SK-N-SH (cell line): ENCODE data around the gene OR9Q1.

ENCODE experiments used
- CHD2 ChIP-seq: fragments of 150-350 bp; IDR thresholded peaks from 2 replicates; pipeline ENCODE4 v1.6.1; 2018; ENCODE audit warnings: low read length; ENCODE audit not compliant: partially characterized antibody
- CTCF ChIP-seq: fragments of 200-600 bp; sonication (generic); IDR thresholded peaks from 2 replicates; pipeline ENCODE4 v1.6.1; 2017; ENCODE audit warnings: antibody characterized with exemption, mild to moderate bottlenecking, moderate library complexity
- EP300 ChIP-seq, 2 experiments: IDR thresholded peaks; 2 replicates each; pipeline versions ENCODE4 v1.4.0 to v1.6.1; 2012; ENCODE audit warnings: borderline replicate concordance in 1 of 2, low read depth in 1 of 2, low read length in 1 of 2
- SMC3 ChIP-seq: IDR thresholded peaks from 2 replicates; pipeline ENCODE4 v1.6.1; 2012; ENCODE audit warnings: low read depth, low read length, improper control_type of control experiment
- USF1 ChIP-seq: IDR thresholded peaks from 2 replicates; pipeline ENCODE4 v1.4.0; 2012; ENCODE audit warnings: low read depth, borderline replicate concordance

- TF ChIP-seq SMC3 (no peak), CTCF (no peak), USF1 (no peak), EP300 (IDR thresholded peaks at IDR 0.05; ENCODE audit: borderline replicate concordance in 1 of 2, low read depth in 1 of 2, low read length in 1 of 2) (no peak), CHD2 (no peak)
Observed at GRCh38 chr11:58067685-58068084, 44.0 kb downstream of the OR9Q1 start.
